T-helper 17 cell (primary cell): Measurements from ENCODE around the gene FAM219A. TPM values are rescaled to one million over a fixed set of nuclear protein-coding genes. Genes with fewer than 3 reads are reported as not detected.
"Not testable (repeated sequence)": the region's sequence is repeated elsewhere in the genome, so short reads cannot be mapped to it uniquely, and the experiment has no call there.

Experiments
- ATAC-seq: fragments of 150-1000 bp; cut with Tn5 transposase; 2 replicates; pipeline ENCODE4 v1.10.0; 2021; ENCODE audit warnings: mild to moderate bottlenecking, moderate library complexity
- DNase-seq, 3 donors: peaks; one replicate each; pipeline versions ENCODE4 v3.0.0 to v3.0.0-alpha.2; 2020 to 2021
- H3K9me3 ChIP-seq: one replicate; pipeline ENCODE4 v1.7.0; 2013; ENCODE audit warnings: low read length, mild to moderate bottlenecking; ENCODE audit not compliant: control insufficient read depth, poor library complexity, severe bottlenecking
- H3K27ac Mint-ChIP-seq: one replicate; pipeline ENCODE4 v1.8.0; 2022; ENCODE audit warnings: mild to moderate bottlenecking, moderate library complexity, mixed read lengths
- H3K27me3 Mint-ChIP-seq: one replicate; pipeline ENCODE4 v1.8.0; 2022; ENCODE audit warnings: mixed read lengths
- H3K36me3 Mint-ChIP-seq: one replicate; pipeline ENCODE4 v1.8.0; 2022; ENCODE audit warnings: low read depth, mixed read lengths
- H3K4me1 Mint-ChIP-seq: one replicate; pipeline ENCODE4 v1.8.0; 2022; ENCODE audit warnings: mild to moderate bottlenecking, mixed read lengths
- H3K4me3 Mint-ChIP-seq: one replicate; pipeline ENCODE4 v1.8.0; 2022; ENCODE audit warnings: mild to moderate bottlenecking, moderate library complexity, mixed read lengths
- total RNA-seq, 4 donors: library from RNA in 2 of 4; stranded (reverse) in 2 of 4; gene quantifications; one replicate each; pipeline ENCODE4 v1.2.3 and lab custom pipeline; 2022 to 2026

Gene FAM219A
- total RNA-seq, 2 donors from 2014 or later: 12.3 to 13.4 TPM

GRCh38 chr9:34498553-34498952 is 40.2 kb upstream of the FAM219A start:
- H3K4me3 Mint-ChIP-seq: no peak overlapping the region
- H3K27me3 Mint-ChIP-seq: peaks cover 48% of the 10 kb centered on the region
- peaks cover 4% of the 10 kb centered on the region for H3K36me3 Mint-ChIP-seq
- no peak overlapping the region for H3K27ac Mint-ChIP-seq
- no peak for DNase-seq
- no peaks in the 10 kb centered on the region for H3K9me3 ChIP-seq
- ATAC-seq: no peak
- H3K4me1 Mint-ChIP-seq: peaks cover 12% of the 10 kb centered on the region

GRCh38 chr9:34496149-34496712 is 37.9 kb upstream of the FAM219A start:
- H3K4me3 Mint-ChIP-seq: no peak overlapping the region
- H3K36me3 Mint-ChIP-seq: peaks cover 4% of the 10 kb centered on the region
- H3K4me1 Mint-ChIP-seq: peaks cover 12% of the 10 kb centered on the region
- H3K27me3 Mint-ChIP-seq: peaks cover 58% of the 10 kb centered on the region
- DNase-seq (no peak), ATAC-seq (no peak)
- H3K27ac Mint-ChIP-seq: no peak overlapping the region
- H3K9me3 ChIP-seq: no peaks in the 10 kb centered on the region

- Mint-ChIP-seq H3K27me3 (peaks cover 63% of the 10 kb centered on the region), H3K36me3 (peaks cover 4% of the 10 kb centered on the region), H3K4me3 (no peak overlapping the region), H3K4me1 (peaks cover 5% of the 10 kb centered on the region), H3K27ac (no peak overlapping the region)
- no peaks in the 10 kb centered on the region for H3K9me3 ChIP-seq
- ATAC-seq: no peak
- DNase-seq: peak in 1 of 3 donors; percentile 19
Observed at GRCh38 chr9:34493972-34494535, 35.7 kb upstream of the FAM219A start.

GRCh38 chr9:34492051-34492450 is 33.7 kb upstream of the FAM219A start:
- DNase-seq: no peak
- no peaks in the 10 kb centered on the region for H3K9me3 ChIP-seq
- ATAC-seq: no peak
- Mint-ChIP-seq H3K4me1 (no peaks in the 10 kb centered on the region), H3K27ac (no peak overlapping the region), H3K36me3 (no peaks in the 10 kb centered on the region), H3K27me3 (peaks cover 62% of the 10 kb centered on the region), H3K4me3 (no peak overlapping the region)

GRCh38 chr9:34491596-34491995 is 33.2 kb upstream of the FAM219A start:
- no peak overlapping the region for H3K4me3 Mint-ChIP-seq
- ATAC-seq: no peak
- H3K27me3 Mint-ChIP-seq: peaks cover 57% of the 10 kb centered on the region
- H3K4me1 Mint-ChIP-seq: no peaks in the 10 kb centered on the region
- no peaks in the 10 kb centered on the region for H3K9me3 ChIP-seq
- no peaks in the 10 kb centered on the region for H3K36me3 Mint-ChIP-seq
- H3K27ac Mint-ChIP-seq: no peak overlapping the region
- DNase-seq: no peak

GRCh38 chr9:34490760-34491159 is 32.4 kb upstream of the FAM219A start:
- H3K4me1 Mint-ChIP-seq: no peaks in the 10 kb centered on the region
- ATAC-seq: no peak
- H3K4me3 Mint-ChIP-seq: no peak overlapping the region
- H3K9me3 ChIP-seq: no peaks in the 10 kb centered on the region
- H3K27me3 Mint-ChIP-seq: peaks cover 50% of the 10 kb centered on the region
- H3K27ac Mint-ChIP-seq: no peak overlapping the region
- no peak for DNase-seq
- no peaks in the 10 kb centered on the region for H3K36me3 Mint-ChIP-seq

GRCh38 chr9:34490360-34490759 is 32.0 kb upstream of the FAM219A start:
- Mint-ChIP-seq H3K4me3 (no peak overlapping the region), H3K36me3 (no peaks in the 10 kb centered on the region), H3K27me3 (peaks cover 50% of the 10 kb centered on the region), H3K27ac (no peak overlapping the region), H3K4me1 (no peaks in the 10 kb centered on the region)
- H3K9me3 ChIP-seq: no peaks in the 10 kb centered on the region
- ATAC-seq (no peak), DNase-seq (no peak)

- Mint-ChIP-seq H3K4me1 (peaks cover under 1% of the 10 kb centered on the region), H3K27me3 (peaks cover 45% of the 10 kb centered on the region), H3K36me3 (no peaks in the 10 kb centered on the region), H3K27ac (no peak overlapping the region), H3K4me3 (no peak overlapping the region)
- DNase-seq: no peak
- H3K9me3 ChIP-seq: no peaks in the 10 kb centered on the region
- no peak for ATAC-seq
Observed at GRCh38 chr9:34486572-34486971, 28.2 kb upstream of the FAM219A start.

- no peak overlapping the region for H3K27ac Mint-ChIP-seq
- no peaks in the 10 kb centered on the region for H3K36me3 Mint-ChIP-seq
- peaks cover 2% of the 10 kb centered on the region for H3K4me1 Mint-ChIP-seq
- DNase-seq (no peak), ATAC-seq (no peak)
- H3K4me3 Mint-ChIP-seq: no peak overlapping the region
- H3K27me3 Mint-ChIP-seq: peaks cover 41% of the 10 kb centered on the region
- no peaks in the 10 kb centered on the region for H3K9me3 ChIP-seq
Observed at GRCh38 chr9:34485822-34486221, 27.5 kb upstream of the FAM219A start.

- Mint-ChIP-seq H3K4me3 (no peak overlapping the region), H3K4me1 (peaks cover 2% of the 10 kb centered on the region), H3K27ac (no peak overlapping the region), H3K27me3 (peaks cover 33% of the 10 kb centered on the region), H3K36me3 (no peaks in the 10 kb centered on the region)
- no peak for DNase-seq
- no peaks in the 10 kb centered on the region for H3K9me3 ChIP-seq
- ATAC-seq: no peak
Observed at GRCh38 chr9:34484678-34485077, 26.3 kb upstream of the FAM219A start.

- ATAC-seq, H3K9me3 ChIP-seq, H3K4me3 Mint-ChIP-seq, H3K36me3 Mint-ChIP-seq, H3K4me1 Mint-ChIP-seq, DNase-seq, H3K27ac Mint-ChIP-seq: not testable (repeated sequence)
- peaks cover 33% of the 10 kb centered on the region for H3K27me3 Mint-ChIP-seq
Observed at GRCh38 chr9:34482746-34483145, 24.4 kb upstream of the FAM219A start.

GRCh38 chr9:34481620-34482019 is 23.2 kb upstream of the FAM219A start:
- H3K4me3 Mint-ChIP-seq, DNase-seq, H3K27ac Mint-ChIP-seq, H3K36me3 Mint-ChIP-seq, H3K9me3 ChIP-seq, H3K4me1 Mint-ChIP-seq, ATAC-seq: not testable (repeated sequence)
- peaks cover 36% of the 10 kb centered on the region for H3K27me3 Mint-ChIP-seq

- H3K4me1 Mint-ChIP-seq: peaks cover 2% of the 10 kb centered on the region
- ATAC-seq (no peak), DNase-seq (no peak)
- peaks cover 36% of the 10 kb centered on the region for H3K27me3 Mint-ChIP-seq
- no peaks in the 10 kb centered on the region for H3K9me3 ChIP-seq
- H3K27ac Mint-ChIP-seq: no peak overlapping the region
- H3K36me3 Mint-ChIP-seq: peaks cover 5% of the 10 kb centered on the region
- H3K4me3 Mint-ChIP-seq: no peak overlapping the region
Observed at GRCh38 chr9:34479431-34479866, 21.1 kb upstream of the FAM219A start.

GRCh38 chr9:34477541-34477940 is 19.2 kb upstream of the FAM219A start:
- DNase-seq (no peak), ATAC-seq (no peak)
- no peaks in the 10 kb centered on the region for H3K9me3 ChIP-seq
- Mint-ChIP-seq H3K36me3 (peaks cover 5% of the 10 kb centered on the region), H3K4me3 (no peak overlapping the region), H3K4me1 (peaks cover 2% of the 10 kb centered on the region), H3K27ac (no peak overlapping the region), H3K27me3 (peaks cover 36% of the 10 kb centered on the region)
